Parathyroid adenoma (tissue), 2 donors: ENCODE data around the gene POLA2.
"Not testable (repeated sequence)": the region's sequence is repeated elsewhere in the genome, so short reads cannot be mapped to it uniquely, and the experiment has no call there.

Experiments
- H2AFZ ChIP-seq: fragments of 300-600 bp; sonication (generic); one replicate; pipeline ENCODE4 v1.7.0; 2017; ENCODE audit warnings: antibody characterized with exemption, mild to moderate bottlenecking
- H3K27ac ChIP-seq: fragments of 300-600 bp; sonication (generic); one replicate; pipeline ENCODE4 v1.7.0; 2017
- H3K27me3 ChIP-seq: fragments of 300-600 bp; sonication (generic); one replicate; pipeline ENCODE4 v1.7.0; 2017; ENCODE audit warnings: low read length; ENCODE audit not compliant: control insufficient read depth, insufficient read depth
- H3K36me3 ChIP-seq: fragments of 300-600 bp; sonication (generic); one replicate; pipeline ENCODE4 v1.7.0; 2017; ENCODE audit warnings: low read length; ENCODE audit not compliant: control insufficient read depth, insufficient read depth
- H3K4me1 ChIP-seq: fragments of 300-600 bp; sonication (generic); one replicate; pipeline ENCODE4 v1.7.0; 2017; ENCODE audit warnings: control low read depth
- H3K4me2 ChIP-seq: fragments of 300-600 bp; sonication (generic); one replicate; pipeline ENCODE4 v1.7.0; 2017; ENCODE audit warnings: low read length
- H3K4me3 ChIP-seq: fragments of 300-600 bp; sonication (generic); one replicate; pipeline ENCODE4 v1.7.0; 2017; ENCODE audit warnings: low read depth, low read length
- H3K79me2 ChIP-seq: fragments of 300-600 bp; sonication (generic); one replicate; pipeline ENCODE4 v1.7.0; 2017; ENCODE audit warnings: control low read depth
- H3K9ac ChIP-seq: fragments of 300-600 bp; sonication (generic); one replicate; pipeline ENCODE4 v1.7.0; 2017; ENCODE audit warnings: mild to moderate bottlenecking
- H3K9me3 ChIP-seq: fragments of 300-600 bp; sonication (generic); one replicate; pipeline ENCODE4 v1.7.0; 2017; ENCODE audit warnings: low read length; ENCODE audit not compliant: control insufficient read depth
- TF ChIP-seq, protein P1 (sequence below): fragments of 300-600 bp; sonication (generic); IDR thresholded peaks from one replicate; pipeline ENCODE4 v1.7.0; 2017; ENCODE audit warnings: antibody characterized with exemption, mild to moderate bottlenecking
- donor health status: primary hyperparathyroidism.

The POLA2 gene

DNA sequence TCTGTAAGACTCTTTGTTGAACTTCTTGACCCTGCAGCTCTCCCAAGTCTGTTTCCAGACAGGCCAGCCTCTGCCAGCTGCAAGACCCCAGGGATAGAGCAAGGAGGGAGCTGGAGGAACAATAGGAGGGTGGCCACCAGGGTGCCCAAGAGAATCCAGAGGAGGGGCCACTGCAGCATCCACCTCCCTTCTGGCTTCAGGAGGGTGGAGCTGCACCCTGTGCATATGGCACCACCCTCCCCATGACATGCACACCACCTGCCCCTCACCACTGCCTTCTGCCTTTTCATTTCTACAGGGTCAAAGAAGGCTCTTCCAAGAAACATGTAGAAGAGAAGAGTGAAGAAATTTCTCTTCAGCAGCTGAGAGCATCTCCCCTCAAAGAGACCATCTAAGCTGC, 20.1 kb upstream of the POLA2 start:
- TF ChIP-seq, protein P1, sequence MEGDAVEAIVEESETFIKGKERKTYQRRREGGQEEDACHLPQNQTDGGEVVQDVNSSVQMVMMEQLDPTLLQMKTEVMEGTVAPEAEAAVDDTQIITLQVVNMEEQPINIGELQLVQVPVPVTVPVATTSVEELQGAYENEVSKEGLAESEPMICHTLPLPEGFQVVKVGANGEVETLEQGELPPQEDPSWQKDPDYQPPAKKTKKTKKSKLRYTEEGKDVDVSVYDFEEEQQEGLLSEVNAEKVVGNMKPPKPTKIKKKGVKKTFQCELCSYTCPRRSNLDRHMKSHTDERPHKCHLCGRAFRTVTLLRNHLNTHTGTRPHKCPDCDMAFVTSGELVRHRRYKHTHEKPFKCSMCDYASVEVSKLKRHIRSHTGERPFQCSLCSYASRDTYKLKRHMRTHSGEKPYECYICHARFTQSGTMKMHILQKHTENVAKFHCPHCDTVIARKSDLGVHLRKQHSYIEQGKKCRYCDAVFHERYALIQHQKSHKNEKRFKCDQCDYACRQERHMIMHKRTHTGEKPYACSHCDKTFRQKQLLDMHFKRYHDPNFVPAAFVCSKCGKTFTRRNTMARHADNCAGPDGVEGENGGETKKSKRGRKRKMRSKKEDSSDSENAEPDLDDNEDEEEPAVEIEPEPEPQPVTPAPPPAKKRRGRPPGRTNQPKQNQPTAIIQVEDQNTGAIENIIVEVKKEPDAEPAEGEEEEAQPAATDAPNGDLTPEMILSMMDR: no peak
- H3K36me3 ChIP-seq: no peaks in the 10 kb centered on the region
- H2AFZ ChIP-seq: no peak overlapping the region
- no peak overlapping the region for H3K27ac ChIP-seq
- H3K9me3 ChIP-seq: no peaks in the 10 kb centered on the region
- H3K27me3 ChIP-seq: no peaks in the 10 kb centered on the region
- H3K4me1 ChIP-seq: no peaks in the 10 kb centered on the region
- no peak overlapping the region for H3K4me3 ChIP-seq
- no peaks in the 10 kb centered on the region for H3K79me2 ChIP-seq
- H3K4me2 ChIP-seq: no peak overlapping the region
- H3K9ac ChIP-seq: no peak overlapping the region

DNA sequence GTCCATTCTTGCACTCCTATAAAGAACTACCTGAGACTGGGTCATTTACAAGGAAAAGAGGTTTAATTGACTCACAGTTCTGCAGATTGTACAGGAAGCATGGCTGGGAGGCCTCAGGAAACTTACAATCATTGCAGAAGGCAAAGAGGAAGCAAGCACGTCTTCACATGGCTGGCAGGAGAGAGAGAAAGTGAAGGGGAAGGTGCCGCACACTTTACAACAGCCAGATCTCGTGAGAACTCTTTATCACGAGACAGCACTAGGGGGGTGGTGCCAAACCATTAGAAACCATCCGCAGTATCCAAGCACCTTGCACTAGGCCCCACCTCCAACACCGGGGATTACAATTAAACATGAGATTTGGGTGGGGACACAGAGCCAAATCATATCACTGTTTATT, 19.4 kb upstream of the POLA2 start:
- no peaks in the 10 kb centered on the region for H3K4me1 ChIP-seq

DNA sequence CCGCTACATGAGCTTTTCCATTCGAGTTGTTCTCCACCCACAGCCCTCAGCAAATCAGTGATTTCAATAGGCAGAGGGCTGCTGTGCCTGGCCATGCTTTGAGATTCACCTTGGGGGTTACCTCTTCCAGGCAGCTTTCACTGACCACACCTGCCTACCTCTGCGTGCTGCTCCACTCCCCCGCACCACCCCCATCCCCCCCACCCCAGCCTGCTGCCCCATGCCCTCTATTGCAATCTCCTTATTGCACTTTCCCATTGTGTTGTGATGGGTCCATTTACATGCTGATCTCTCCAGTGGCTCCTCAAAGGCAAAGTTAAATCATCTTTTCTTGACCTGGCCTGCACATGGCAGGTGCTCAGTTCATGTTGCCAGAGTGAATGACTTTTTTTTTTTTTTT, 18.0 kb upstream of the POLA2 start:
- no peak overlapping the region for H3K4me2 ChIP-seq
- H3K4me1 ChIP-seq: no peaks in the 10 kb centered on the region
- no peaks in the 10 kb centered on the region for H3K27me3 ChIP-seq
- no peaks in the 10 kb centered on the region for H3K79me2 ChIP-seq
- no peak overlapping the region for H2AFZ ChIP-seq
- H3K4me3 ChIP-seq: no peak overlapping the region
- no peaks in the 10 kb centered on the region for H3K9me3 ChIP-seq
- TF ChIP-seq, protein P1: no peak
- H3K27ac ChIP-seq: no peak overlapping the region
- no peak overlapping the region for H3K9ac ChIP-seq
- H3K36me3 ChIP-seq: no peaks in the 10 kb centered on the region

More for the DNA sequence above, 19.4 kb upstream of the POLA2 start:
- no peaks in the 10 kb centered on the region for H3K36me3 ChIP-seq
- H3K9ac ChIP-seq: no peak overlapping the region
- no peak overlapping the region for H2AFZ ChIP-seq
- H3K4me3 ChIP-seq: no peak overlapping the region
- no peaks in the 10 kb centered on the region for H3K9me3 ChIP-seq
- no peaks in the 10 kb centered on the region for H3K27me3 ChIP-seq
- TF ChIP-seq, protein P1: no peak
- no peak overlapping the region for H3K27ac ChIP-seq
- H3K4me2 ChIP-seq: no peak overlapping the region
- no peaks in the 10 kb centered on the region for H3K79me2 ChIP-seq

DNA sequence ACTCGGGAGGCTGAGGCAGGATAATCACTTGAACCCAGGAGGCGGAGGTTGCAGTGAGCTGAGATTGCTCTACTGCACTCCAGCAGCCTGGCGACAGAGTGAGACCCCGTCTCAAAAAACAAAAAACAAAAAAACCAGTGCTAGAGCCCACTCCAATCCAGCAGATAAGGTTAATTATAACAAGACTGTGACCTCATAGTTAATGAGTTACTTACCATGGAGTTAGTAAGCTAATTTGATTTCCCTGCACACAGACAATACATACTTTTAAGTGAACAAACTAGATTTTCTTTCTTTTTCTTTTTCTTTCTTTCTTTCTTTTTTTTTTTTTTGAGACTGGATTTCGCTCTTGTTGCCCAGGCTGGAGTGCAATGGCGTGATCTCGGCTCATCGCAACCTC, 16.7 kb upstream of the POLA2 start:
- not testable (repeated sequence) for H3K4me3 ChIP-seq, H3K79me2 ChIP-seq, H3K4me1 ChIP-seq, H2AFZ ChIP-seq, H3K36me3 ChIP-seq, H3K4me2 ChIP-seq, H3K27ac ChIP-seq, H3K9me3 ChIP-seq, H3K9ac ChIP-seq, H3K27me3 ChIP-seq

DNA sequence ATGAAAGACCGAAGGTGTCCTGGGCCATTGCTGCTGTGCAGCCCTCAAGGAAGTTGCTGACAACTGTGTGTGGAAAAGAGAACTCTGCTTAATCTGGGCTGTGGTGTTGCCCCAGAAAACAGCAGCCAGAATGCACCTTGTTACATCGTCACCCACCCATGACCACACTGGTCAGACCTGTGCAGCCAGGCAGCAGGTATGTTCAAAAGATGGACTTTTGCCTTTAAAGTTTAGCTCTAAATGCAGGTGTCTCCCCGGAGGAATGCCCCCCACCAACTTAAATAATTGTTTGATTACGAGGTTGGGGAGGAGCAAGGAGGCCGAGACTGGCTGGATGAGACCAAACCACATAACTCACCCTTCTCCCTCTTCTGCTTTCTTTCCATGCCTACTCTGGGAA, 15.3 kb upstream of the POLA2 start:
- Histone ChIP-seq H3K27ac (no peak overlapping the region), H3K9me3 (no peaks in the 10 kb centered on the region), H3K79me2 (no peaks in the 10 kb centered on the region), H3K36me3 (no peaks in the 10 kb centered on the region), H2AFZ (peak overlapping the region; percentile 50), H3K27me3 (no peaks in the 10 kb centered on the region), H3K4me2 (no peak overlapping the region), H3K4me1 (no peaks in the 10 kb centered on the region), H3K4me3 (no peak overlapping the region), H3K9ac (no peak overlapping the region)
- TF ChIP-seq, protein P1: no peak

DNA sequence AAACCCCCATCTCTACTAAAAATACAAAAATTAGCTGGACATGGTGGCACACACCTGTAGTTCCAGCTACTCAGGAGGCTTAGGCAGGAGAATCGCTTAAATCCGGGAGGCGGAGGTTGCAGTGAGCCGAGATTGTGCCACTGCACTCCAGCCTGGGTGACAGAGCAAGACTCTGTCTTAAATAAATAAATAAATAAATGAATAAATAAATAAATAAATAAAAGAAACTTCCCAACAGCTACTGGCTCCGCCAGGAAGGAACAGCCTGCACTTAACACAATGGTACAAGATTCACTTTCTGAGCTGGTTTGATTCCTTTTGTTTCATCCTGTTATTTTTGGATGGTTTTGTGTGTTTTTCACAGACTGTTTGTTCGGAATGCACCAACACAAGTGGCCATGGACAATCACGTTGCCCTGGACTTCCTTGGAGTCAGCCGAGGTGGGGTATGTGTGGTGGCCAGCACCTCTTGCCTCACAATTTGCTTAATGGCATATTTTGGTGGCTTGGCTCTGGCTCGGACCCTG, 13.5 kb upstream of the POLA2 start:
- H3K4me2 ChIP-seq, H3K36me3 ChIP-seq, H3K9me3 ChIP-seq, H3K9ac ChIP-seq, H3K79me2 ChIP-seq, H3K27me3 ChIP-seq, H3K4me3 ChIP-seq, H3K4me1 ChIP-seq, H2AFZ ChIP-seq, H3K27ac ChIP-seq: not testable (repeated sequence)
